Measurements from ENCODE around the gene SNX24.
A peak's percentile ranks its signal among the peaks of the same experiment; 100 is the strongest.

Gene SNX24

DNA sequence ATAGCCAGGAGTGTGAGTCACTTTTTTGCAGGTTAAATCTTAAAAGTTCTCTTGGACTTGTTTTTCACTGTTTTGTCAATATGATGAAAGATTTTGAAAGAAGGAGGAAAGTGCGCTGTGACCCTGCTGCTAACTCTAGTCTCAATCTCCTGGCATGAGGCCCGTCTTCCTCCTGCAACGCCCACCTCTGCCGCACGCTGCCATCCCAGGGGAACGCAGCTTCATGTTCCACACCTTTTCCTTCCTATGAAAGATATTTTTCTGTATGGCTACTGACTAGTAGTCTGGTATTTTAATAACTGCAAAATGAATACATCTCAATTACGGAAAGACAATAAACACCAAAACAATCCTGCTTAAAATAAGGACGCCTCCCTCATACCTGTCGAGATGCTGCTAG is 182.8 kb downstream of the SNX24 start:
- no peak for DNase-seq

DNA sequence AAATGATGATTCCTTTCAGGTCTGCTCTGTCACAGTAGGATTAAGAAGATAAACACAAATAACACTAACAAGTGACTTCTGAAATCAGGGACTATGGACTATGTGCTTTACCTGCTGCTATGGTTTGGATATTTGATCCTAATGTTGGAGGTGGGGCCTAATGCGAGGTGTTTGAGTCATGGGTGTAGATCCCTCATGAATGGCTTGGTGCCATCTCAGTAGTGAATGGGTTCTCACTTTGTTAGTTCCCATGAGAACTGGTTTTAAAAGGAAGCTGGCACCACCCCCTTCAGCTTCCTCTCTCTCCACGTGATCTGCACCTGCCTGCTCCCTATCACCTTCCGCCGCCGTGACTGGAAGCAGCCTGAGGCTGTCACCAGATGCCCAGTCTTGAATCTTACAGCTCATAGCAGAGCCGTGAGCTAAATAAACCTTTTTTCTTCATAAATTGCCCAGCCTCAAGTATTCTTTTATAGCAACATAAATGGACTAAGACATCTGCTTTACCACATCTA is 187.8 kb downstream of the SNX24 start:
- no peak for DNase-seq

DNA sequence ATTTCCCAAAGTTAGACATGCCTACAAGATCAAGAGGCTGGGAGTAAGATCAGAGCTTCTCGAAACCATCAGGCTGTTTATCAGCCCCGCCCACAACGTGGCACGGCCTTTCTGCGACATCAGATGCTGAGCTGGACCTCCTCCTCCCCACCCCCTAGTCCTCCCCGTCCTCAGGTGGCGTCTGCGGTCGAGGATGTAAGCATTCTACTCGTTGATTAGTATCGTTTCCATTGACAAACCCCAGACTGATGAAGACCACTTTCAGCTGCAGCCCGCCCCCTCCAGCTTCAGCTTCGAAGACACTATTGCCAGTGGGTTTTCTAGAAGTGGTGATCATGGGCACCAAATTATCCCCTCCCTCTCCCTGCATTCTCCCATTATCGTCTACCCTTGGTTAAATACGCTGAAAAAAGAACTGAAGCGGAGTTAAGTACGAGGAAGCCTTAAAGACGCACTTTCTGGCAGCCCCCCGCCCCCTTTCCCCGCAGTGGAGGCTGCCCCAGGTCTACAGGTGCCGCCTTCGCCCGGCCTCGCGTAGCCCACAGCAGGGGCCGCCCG is 190.0 kb downstream of the SNX24 start:
- DNase-seq: peak in 1 of 14 donors; percentile 14

DNA sequence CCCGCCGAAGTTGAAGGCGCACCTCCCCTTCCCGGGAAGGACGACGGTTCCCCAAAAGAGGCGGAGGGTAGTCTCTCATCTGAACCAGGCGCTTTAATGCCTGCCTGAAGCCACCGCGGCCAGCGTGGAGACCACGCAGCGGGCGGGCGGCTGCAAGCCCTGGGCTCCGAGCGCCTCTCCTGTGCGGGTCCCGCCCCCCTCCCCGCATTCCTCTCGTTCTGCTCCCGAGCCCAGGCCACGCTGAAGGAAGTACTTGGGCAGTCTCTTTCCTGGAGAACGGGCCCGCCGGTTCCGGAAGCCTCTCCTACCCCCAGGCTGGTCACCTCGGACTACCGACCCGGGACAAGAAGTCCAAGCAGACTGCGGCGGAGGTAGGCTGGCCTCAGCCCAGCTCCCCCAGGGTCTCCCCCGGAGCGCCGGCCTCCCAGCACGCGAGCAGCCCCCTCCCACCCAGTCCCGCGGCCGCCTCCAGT is 190.5 kb downstream of the SNX24 start:
- DNase-seq: peak in 6 of 14 donors; percentile 38 to 69 (median 48)

DNA sequence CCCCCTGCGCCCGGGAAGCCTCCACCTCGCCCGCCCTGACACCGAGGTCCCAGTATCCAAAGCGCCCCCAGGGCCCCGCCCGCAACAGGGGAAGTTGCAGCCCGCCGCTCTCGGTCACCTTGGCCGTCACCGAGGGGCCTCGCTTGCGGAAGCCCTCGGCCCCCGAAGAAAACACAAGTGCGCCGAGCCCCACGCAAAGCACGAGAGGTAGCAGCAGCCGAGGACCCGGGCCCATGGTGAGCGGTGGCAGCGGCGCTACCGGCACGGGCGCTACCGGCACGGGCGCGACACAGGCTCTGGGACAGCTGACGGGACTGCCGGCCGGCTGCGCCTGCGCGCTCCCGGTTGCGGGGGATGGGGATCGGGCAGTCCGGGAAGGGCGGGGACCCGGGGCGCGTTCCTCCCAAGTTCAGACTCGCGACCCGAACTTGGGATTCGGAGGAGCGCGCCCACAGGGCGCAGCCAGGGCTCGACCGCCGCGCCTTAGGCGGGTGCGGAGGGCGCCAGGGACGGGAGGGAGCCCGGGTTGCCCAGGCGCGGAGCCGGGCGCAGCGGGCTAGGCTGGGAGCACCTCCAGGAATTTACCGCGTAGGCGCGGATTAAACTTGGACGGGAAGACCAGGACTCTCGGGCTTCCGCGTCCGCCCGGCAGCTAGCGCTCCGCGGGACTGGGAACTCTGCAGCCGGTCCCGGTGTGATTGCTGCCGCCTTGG is 191.1 kb downstream of the SNX24 start, which contains the start of gene PPIC:
Gene PPIC (minus strand): TSS at position 335 of the 713 bp plus-strand sequence. CDS start 100 bp downstream, at position 235.
- DNase-seq: peak in 13 of 14 donors; percentile 15 to 79 (median 51)

DNA sequence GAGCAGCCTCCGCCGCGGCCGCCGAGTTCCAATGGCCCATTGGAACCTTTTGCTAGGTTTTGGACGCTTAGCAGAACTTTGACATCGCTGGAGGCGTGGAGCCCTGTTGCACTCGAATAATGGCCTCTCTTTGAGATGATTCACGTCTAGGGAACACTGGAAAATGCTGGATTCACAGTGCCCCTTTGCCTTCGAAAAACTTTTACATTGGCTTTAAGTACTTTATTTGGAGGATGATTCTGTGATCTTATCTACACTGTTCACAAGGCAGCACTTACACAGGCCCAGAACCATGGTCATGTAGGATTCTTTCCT is 191.6 kb downstream of the SNX24 start:
- no peak for DNase-seq

DNA sequence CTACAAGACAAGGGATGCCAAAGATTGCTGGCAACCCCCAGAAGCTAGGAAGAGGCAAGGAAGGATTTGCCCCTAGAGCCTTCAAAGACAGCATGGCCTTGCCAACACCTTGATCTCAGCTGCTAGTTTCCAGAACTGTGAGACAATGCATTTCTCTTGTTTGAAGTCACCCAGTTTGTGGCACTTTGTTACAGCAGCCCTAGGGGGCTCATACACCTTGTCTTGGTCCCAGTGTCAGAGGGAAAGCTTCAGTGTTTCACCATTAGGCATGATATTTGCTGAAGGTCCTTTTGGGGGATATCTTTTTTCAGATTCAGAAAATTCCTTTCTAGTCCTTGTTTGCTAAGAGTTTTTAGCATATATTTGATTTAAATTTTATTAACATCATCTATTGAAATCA is 194.3 kb downstream of the SNX24 start:
- no peak for DNase-seq

DNA sequence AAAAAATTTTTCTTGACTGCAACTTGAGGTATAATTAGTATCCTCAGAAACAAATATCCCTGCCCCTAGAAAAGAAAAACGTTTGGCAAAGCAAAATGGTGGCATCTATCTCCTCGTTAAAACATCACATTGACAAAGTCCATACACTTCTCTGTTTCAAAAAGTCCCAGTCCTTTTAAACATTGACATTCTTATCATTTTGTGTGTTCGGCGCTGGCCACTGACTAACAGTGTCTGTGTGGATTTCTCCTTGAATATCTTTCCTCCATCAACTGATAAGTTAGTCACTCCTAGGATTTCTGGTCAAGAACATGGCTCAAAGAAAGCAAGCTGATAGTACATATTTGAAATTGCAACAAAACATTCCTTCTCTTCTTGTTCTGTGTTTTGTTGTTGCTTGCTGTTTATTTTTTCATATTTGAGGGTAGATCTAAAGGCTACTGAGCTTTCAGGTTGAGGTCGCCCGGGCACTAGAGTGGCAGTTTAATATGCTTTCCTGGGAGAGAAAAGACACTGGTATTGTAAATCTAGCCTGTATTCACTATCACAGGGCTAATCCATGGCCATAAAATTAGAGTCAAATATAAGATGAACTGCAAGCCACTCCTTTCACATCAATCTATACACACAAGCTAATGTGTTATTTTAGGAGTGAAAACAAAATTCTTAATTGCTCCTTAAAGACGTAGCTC is 199.7 kb downstream of the SNX24 start:
- DNase-seq: no peak

DNA sequence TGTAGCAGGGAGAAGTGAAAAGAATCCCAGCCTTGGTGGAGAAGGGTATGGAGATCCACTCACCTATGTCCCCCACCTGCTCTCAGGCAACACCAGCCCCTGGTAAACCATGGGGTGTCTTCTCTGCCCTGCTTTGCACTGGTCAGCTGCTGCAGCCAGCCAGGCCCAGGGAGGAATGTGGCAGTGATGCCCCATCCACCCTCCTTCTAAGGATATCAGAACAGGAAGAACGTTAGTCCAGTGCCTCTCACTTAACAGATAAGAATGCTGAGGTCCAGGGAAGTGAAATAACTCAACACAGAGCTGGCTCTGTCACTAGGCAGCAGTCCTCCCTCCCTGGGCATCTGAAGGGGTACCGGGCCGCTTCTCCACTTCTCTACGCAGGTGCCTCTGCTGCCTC is 200.8 kb downstream of the SNX24 start:
- DNase-seq: no peak

DNA sequence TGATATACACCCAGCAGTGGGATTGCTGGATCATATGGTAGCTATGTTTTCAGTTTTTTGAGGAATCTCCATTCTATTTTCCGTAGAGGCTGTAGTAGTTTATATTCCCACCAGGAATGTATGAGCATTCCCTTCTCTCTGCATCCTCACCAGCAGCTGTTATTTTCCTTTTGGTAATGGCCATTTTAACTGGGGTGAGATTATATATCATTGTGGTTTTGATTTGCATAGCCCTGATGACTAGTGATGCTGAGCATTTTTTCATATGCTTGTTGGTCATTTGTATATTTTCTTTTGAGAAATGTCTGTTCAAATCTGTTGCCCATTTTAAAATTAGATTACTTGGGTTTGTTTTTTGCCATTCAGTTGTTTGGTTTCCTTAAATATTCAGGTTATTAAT is 202.3 kb downstream of the SNX24 start:
- no peak for DNase-seq

DNA sequence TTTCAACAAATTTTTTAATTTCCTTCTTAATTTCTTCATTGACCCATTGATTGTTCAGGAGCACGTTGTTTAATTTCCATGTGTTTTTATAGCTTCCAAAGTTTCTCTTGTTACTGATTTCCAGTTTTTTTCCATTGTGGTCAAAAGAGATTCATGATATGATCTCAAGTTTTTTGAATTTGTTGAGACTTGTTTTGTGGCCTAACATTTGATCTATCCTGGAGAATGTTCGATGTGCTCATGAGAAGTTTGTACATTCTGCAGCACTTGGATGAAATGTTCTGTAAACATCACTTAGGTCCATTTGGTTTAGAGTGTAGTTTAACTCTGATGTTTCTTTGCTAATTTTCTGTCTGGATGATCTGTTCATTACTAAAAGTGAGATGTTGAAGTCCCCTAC is 205.8 kb downstream of the SNX24 start:
- no peak for DNase-seq
